Esophagus muscularis mucosa (tissue), 3 donors: ENCODE data around the gene PHETA1.

ENCODE experiments used
- POLR2AphosphoS5 ChIP-seq, 2 donors: sonication (generic); formaldehyde crosslinking; IDR thresholded peaks; one replicate each; pipeline ENCODE4 v1.6.1; 2017; ENCODE audit warnings: antibody characterized with exemption in 2 of 2
- TF ChIP-seq, protein P1 (sequence below), 3 experiments: fragments of 200-600 bp in 2 of 3; fragments of 450-650 bp in 1 of 3; sonication (generic) in 2 of 3; IDR thresholded peaks; one replicate each; pipeline ENCODE4 v1.5.1; 2017 to 2019; ENCODE audit warnings: antibody characterized with exemption in 3 of 3, mild to moderate bottlenecking in 2 of 3, moderate library complexity in 1 of 3

DNA sequence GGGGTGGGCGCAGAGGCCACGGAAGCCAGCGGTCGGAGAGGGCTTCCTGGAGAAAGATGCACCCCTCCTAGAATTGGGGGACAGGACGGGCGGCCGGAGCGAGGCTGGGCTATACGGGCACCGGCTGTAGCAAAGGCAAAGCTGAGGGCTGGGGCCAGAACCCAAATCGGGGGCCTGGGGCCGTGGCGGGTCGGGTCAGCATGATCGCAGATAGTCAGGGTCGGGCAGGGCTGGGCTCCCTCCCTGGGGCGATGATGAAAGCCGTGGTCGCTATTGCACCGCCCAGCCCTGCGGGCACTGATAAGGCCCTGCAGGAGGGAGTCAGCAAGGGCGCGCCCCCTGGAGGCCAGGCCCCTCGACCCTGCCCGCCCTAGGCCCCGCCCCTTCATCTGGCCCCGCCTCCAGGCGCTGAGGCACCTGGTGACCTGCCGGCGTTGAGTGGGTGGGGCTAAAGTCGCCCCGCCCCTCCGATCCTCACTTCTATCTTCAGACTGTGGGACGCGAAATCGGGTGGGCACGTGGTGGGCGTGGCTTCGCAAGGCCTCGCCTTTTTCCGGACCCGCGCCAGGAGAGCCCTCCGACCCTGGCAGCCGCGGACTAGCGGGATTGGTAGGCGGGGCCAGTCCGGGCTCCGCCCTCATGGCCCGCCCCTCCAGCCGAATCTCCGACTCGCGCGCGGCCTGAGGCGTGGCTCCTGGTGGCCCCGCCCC is 36.4 kb upstream of the PHETA1 start:
- TF ChIP-seq, protein P1, sequence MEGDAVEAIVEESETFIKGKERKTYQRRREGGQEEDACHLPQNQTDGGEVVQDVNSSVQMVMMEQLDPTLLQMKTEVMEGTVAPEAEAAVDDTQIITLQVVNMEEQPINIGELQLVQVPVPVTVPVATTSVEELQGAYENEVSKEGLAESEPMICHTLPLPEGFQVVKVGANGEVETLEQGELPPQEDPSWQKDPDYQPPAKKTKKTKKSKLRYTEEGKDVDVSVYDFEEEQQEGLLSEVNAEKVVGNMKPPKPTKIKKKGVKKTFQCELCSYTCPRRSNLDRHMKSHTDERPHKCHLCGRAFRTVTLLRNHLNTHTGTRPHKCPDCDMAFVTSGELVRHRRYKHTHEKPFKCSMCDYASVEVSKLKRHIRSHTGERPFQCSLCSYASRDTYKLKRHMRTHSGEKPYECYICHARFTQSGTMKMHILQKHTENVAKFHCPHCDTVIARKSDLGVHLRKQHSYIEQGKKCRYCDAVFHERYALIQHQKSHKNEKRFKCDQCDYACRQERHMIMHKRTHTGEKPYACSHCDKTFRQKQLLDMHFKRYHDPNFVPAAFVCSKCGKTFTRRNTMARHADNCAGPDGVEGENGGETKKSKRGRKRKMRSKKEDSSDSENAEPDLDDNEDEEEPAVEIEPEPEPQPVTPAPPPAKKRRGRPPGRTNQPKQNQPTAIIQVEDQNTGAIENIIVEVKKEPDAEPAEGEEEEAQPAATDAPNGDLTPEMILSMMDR (IDR thresholded peaks at IDR 0.05) = peak; percentile 39 to 52 (median 48)
- TF ChIP-seq POLR2AphosphoS5 (IDR thresholded peaks at IDR 0.05) = peak in 1 of 2 donors; percentile 33
